ENCODE results near the gene MFAP3L. TPM values are rescaled to one million over a fixed set of nuclear protein-coding genes. Genes with fewer than 3 reads are reported as not detected.

MFAP3L gene
- total RNA-seq, 1 experiment from 2014 or later: 5.1 TPM

GRCh38 chr4:170004651-170005295 lies 21.4 kb downstream of the MFAP3L start:
- Histone ChIP-seq H3K18ac (ENCODE audit: insufficient read length, low read depth, low read length) (no peak overlapping the region), H4K91ac (ENCODE audit: insufficient read length, low read depth, low read length) (no peak overlapping the region), H3K79me1 (ENCODE audit: insufficient read depth, low read depth, low read length, poor library complexity, severe bottlenecking) (no peaks in the 10 kb centered on the region), H4K5ac (ENCODE audit: insufficient read length, low read depth, low read length) (no peak overlapping the region), H3K23ac (ENCODE audit: insufficient read length, low read depth, low read length) (no peak overlapping the region), H2AFZ (ENCODE audit: low read length) (no peak overlapping the region), H2BK12ac (ENCODE audit: insufficient read length, low read depth, low read length) (no peak overlapping the region), H2BK5ac (ENCODE audit: insufficient read length, low read length) (no peak overlapping the region), H2BK15ac (ENCODE audit: low read depth, low read length) (no peak overlapping the region), H3K9me3 (ENCODE audit: control insufficient read depth, low read depth, low read length) (no peaks in the 10 kb centered on the region), H3K27me3 (ENCODE audit: insufficient read depth, low read length) (no peaks in the 10 kb centered on the region), H3K27ac (ENCODE audit: insufficient read length, low read depth, low read length) (no peak overlapping the region), H4K20me1 (ENCODE audit: control insufficient read depth, insufficient read depth, insufficient read length) (no peaks in the 10 kb centered on the region), H3K4me2 (ENCODE audit: insufficient read depth, insufficient read length, low read length) (no peak overlapping the region), H3K4ac (ENCODE audit: low read depth, low read length) (no peak overlapping the region), H4K8ac (replicated peaks; ENCODE audit: insufficient read length, low read depth, low read length) (no peak overlapping the region), H3K79me2 (ENCODE audit: insufficient read depth, low read length) (no peaks in the 10 kb centered on the region), H2BK20ac (ENCODE audit: low read depth, low read length, poor library complexity, severe bottlenecking) (no peak overlapping the region), H3K9ac (ENCODE audit: extremely low read depth, insufficient read length, low read length) (no peak overlapping the region), H3T11ph (ENCODE audit: low read length) (no peak overlapping the region), H3K23me2 (ENCODE audit: insufficient read length, low read depth, low read length, poor library complexity, severe bottlenecking) (no peaks in the 10 kb centered on the region), H2BK120ac (ENCODE audit: low read depth, low read length, poor library complexity, severe bottlenecking) (no peak overlapping the region), H3K56ac (ENCODE audit: insufficient read length, low read depth, low read length) (no peak overlapping the region), H2AK5ac (ENCODE audit: insufficient read length, low read length) (no peak overlapping the region), H3K4me1 (ENCODE audit: insufficient read depth, low read length) (peaks cover 7% of the 10 kb centered on the region; the same call in 1 of the 2 replicates), H3K14ac (ENCODE audit: insufficient read depth, low read length) (no peak overlapping the region)
- WGBS (ENCODE audit: extremely low coverage, insufficient read length, low lambda C conversion rate): no CpG with 5 or more reads among the region's 5 CpGs
- DNase-seq: no peak
- Mint-ChIP-seq H3K4me3 (no peak overlapping the region), H3K9me3 (no peaks in the 10 kb centered on the region), H3K27ac (peak overlapping the region in 2 of 3 experiments; percentile 20 to 65; a peak in 2 of 7 replicates), H3K27me3 (ENCODE audit: low read depth) (no peaks in the 10 kb centered on the region; the same call in 1 of the 2 replicates), H3K4me1 (peaks cover 10 to 15% of the 10 kb centered on the region in 2 experiments), H3K36me3 (ENCODE audit: insufficient read depth in 1 of 3, low read depth in 3 of 3) (no peaks in the 10 kb centered on the region)
- TF ChIP-seq, protein P1, sequence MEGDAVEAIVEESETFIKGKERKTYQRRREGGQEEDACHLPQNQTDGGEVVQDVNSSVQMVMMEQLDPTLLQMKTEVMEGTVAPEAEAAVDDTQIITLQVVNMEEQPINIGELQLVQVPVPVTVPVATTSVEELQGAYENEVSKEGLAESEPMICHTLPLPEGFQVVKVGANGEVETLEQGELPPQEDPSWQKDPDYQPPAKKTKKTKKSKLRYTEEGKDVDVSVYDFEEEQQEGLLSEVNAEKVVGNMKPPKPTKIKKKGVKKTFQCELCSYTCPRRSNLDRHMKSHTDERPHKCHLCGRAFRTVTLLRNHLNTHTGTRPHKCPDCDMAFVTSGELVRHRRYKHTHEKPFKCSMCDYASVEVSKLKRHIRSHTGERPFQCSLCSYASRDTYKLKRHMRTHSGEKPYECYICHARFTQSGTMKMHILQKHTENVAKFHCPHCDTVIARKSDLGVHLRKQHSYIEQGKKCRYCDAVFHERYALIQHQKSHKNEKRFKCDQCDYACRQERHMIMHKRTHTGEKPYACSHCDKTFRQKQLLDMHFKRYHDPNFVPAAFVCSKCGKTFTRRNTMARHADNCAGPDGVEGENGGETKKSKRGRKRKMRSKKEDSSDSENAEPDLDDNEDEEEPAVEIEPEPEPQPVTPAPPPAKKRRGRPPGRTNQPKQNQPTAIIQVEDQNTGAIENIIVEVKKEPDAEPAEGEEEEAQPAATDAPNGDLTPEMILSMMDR (conservative IDR thresholded peaks at IDR 0.05): no peak

Measured in H9 (cell line).